Measurements from ENCODE around the gene LIN7B.

Gene LIN7B

GRCh38 chr19:49118565-49119410 lies 4.6 kb downstream of the LIN7B start, which contains the start of gene C19orf73 (continued):
- peak; percentile 100 for TF ChIP-seq PRDM10 (tag by site-specific recombination; IDR thresholded peaks at IDR 0.05)
- peak; percentile 57 for TF ChIP-seq SCRT2 (tag by site-specific recombination; IDR thresholded peaks at IDR 0.05)
- TF ChIP-seq, protein P1, sequence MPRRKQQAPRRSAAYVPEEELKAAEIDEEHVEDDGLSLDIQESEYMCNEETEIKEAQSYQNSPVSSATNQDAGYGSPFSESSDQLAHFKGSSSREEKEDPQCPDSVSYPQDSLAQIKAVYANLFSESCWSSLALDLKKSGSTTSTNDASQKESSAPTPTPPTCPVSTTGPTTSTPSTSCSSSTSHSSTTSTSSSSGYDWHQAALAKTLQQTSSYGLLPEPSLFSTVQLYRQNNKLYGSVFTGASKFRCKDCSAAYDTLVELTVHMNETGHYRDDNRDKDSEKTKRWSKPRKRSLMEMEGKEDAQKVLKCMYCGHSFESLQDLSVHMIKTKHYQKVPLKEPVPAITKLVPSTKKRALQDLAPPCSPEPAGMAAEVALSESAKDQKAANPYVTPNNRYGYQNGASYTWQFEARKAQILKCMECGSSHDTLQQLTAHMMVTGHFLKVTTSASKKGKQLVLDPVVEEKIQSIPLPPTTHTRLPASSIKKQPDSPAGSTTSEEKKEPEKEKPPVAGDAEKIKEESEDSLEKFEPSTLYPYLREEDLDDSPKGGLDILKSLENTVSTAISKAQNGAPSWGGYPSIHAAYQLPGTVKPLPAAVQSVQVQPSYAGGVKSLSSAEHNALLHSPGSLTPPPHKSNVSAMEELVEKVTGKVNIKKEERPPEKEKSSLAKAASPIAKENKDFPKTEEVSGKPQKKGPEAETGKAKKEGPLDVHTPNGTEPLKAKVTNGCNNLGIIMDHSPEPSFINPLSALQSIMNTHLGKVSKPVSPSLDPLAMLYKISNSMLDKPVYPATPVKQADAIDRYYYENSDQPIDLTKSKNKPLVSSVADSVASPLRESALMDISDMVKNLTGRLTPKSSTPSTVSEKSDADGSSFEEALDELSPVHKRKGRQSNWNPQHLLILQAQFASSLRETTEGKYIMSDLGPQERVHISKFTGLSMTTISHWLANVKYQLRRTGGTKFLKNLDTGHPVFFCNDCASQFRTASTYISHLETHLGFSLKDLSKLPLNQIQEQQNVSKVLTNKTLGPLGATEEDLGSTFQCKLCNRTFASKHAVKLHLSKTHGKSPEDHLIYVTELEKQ (tag by site-specific recombination; IDR thresholded peaks at IDR 0.05; ENCODE audit: borderline replicate concordance): no peak
- TF ChIP-seq ZSCAN16 (tag by site-specific recombination; IDR thresholded peaks at IDR 0.05): no peak
- no peak; the same call in 1 of the 2 replicates for TF ChIP-seq ZNF664 (tag by site-specific recombination; IDR thresholded peaks at IDR 0.05)
- TF ChIP-seq ZNF175 (tag by site-specific recombination; IDR thresholded peaks at IDR 0.05): no peak
- peak; percentile 63 for TF ChIP-seq IKZF3 (tag by site-specific recombination; IDR thresholded peaks at IDR 0.05)
- no peak for TF ChIP-seq OVOL3 (tag by site-specific recombination; IDR thresholded peaks at IDR 0.05)
- no peak for TF ChIP-seq ZNF112 (tag by site-specific recombination; IDR thresholded peaks at IDR 0.05)
- TF ChIP-seq ZBTB48 (tag by site-specific recombination; IDR thresholded peaks at IDR 0.05): 0 out of 2 replicates have a peak, but pooled peaks have one; percentile 41
- no peak for TF ChIP-seq SALL2 (tag by site-specific recombination; IDR thresholded peaks at IDR 0.05; ENCODE audit: borderline replicate concordance)
- peak; percentile 93 for TF ChIP-seq ZNF324 (tag by site-specific recombination; IDR thresholded peaks at IDR 0.05)
- TF ChIP-seq ZFP69B (tag by site-specific recombination; IDR thresholded peaks at IDR 0.05): peak; percentile 89
- TF ChIP-seq ZNF146 (tag by site-specific recombination; IDR thresholded peaks at IDR 0.05): no peak
- no peak; the same call in none of the 2 replicates for TF ChIP-seq PBX3 (CRISPR knock-in tag; IDR thresholded peaks at IDR 0.05)
- TF ChIP-seq ZNF677 (tag by site-specific recombination; IDR thresholded peaks at IDR 0.05): no peak
- TF ChIP-seq PRDM6 (tag by site-specific recombination; IDR thresholded peaks at IDR 0.05): no peak
- no peak for TF ChIP-seq ZNF138 (tag by site-specific recombination; IDR thresholded peaks at IDR 0.05; ENCODE audit: borderline replicate concordance)
- TF ChIP-seq SCRT1 (tag by site-specific recombination; IDR thresholded peaks at IDR 0.05; ENCODE audit: borderline replicate concordance): no peak
- no peak; the same call in 1 of the 2 replicates for TF ChIP-seq WT1 (tag by site-specific recombination; IDR thresholded peaks at IDR 0.05)
- peak; percentile 99 for TF ChIP-seq ZNF785 (tag by site-specific recombination; IDR thresholded peaks at IDR 0.05)
- TF ChIP-seq ZNF24 (tag by site-specific recombination; IDR thresholded peaks at IDR 0.05): peak; percentile 94
- no peak for TF ChIP-seq ZNF571 (tag by site-specific recombination; IDR thresholded peaks at IDR 0.05)
- peak; percentile 73; the same call in 1 of the 2 replicates for TF ChIP-seq ZNF76 (tag by site-specific recombination; IDR thresholded peaks at IDR 0.05; ENCODE audit: borderline replicate concordance, low read depth)
- TF ChIP-seq ZBTB7A (tag by site-specific recombination; IDR thresholded peaks at IDR 0.05; ENCODE audit: low read depth): peak; percentile 97
- peak; percentile 58 for TF ChIP-seq GLIS2 (tag by site-specific recombination; IDR thresholded peaks at IDR 0.05)
- peak; percentile 100 for TF ChIP-seq ZFHX2 (tag by site-specific recombination; conservative IDR thresholded peaks at IDR 0.05)
- peak; percentile 66; the same call in 1 of the 2 replicates for TF ChIP-seq ZNF394 (tag by site-specific recombination; IDR thresholded peaks at IDR 0.05; ENCODE audit: borderline replicate concordance)
- no peak for TF ChIP-seq ZNF214 (tag by site-specific recombination; IDR thresholded peaks at IDR 0.05; ENCODE audit: borderline replicate concordance)
- TF ChIP-seq ZNF184 (tag by site-specific recombination; IDR thresholded peaks at IDR 0.05): no peak

Measured in HEK293 (cell line).